ENCODE data around the gene CLASP1.

- TF ChIP-seq CTCF (IDR thresholded peaks at IDR 0.05) (no peak), POLR2A (IDR thresholded peaks at IDR 0.05) (no peak), POLR2AphosphoS5 (IDR thresholded peaks at IDR 0.05) (no peak), EP300 (IDR thresholded peaks at IDR 0.05) (no peak)
Measured at GRCh38 chr2:121579309-121579708, 70.0 kb downstream of the CLASP1 start.

Measured in stomach (tissue), 4 donors.